ENCODE results near the gene GRK4. TPM values are rescaled to one million over a fixed set of nuclear protein-coding genes. Genes with fewer than 3 reads are reported as not detected.

The GRK4 gene
- total RNA-seq, 1 donor from 2014 or later = 9.3 TPM

DNA sequence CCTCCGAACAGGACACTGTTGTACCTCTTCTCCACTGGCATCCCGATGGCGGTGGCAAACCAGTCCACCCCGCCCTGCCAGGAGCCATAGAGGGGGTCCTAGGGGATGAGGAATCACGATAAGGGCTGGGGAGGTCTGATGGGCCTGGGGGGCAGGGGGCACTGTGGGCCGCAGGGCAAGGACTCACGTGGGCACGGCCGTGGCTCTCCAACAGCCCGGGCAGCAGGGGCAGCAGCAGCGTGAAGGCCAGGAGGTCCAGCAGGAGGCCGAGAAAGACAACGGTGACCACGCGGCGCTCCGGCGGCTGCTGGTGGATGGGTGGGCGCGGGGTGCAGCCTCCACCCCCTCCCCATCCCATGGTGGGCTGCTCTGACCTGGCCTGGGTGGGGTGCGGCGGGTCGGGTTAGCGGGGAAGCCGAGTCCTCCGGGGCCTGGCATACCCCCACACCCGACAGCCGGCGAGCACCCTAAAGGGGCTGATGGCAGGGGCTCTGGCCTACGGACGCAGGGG lies 29.8 kb upstream of the GRK4 start:
- H3K36me3 Mint-ChIP-seq = peaks cover 8% of the 10 kb centered on the region
- H3K4me1 Mint-ChIP-seq (ENCODE audit: unreplicated experiment) = peaks cover 22% of the 10 kb centered on the region

GRCh38 chr4:2934077-2934812 lies 29.1 kb upstream of the GRK4 start:
- no peaks in the 10 kb centered on the region for H3K27me3 Mint-ChIP-seq
- H3K4me3 Mint-ChIP-seq = peak overlapping the region; percentile 90
- TF ChIP-seq, protein P1, sequence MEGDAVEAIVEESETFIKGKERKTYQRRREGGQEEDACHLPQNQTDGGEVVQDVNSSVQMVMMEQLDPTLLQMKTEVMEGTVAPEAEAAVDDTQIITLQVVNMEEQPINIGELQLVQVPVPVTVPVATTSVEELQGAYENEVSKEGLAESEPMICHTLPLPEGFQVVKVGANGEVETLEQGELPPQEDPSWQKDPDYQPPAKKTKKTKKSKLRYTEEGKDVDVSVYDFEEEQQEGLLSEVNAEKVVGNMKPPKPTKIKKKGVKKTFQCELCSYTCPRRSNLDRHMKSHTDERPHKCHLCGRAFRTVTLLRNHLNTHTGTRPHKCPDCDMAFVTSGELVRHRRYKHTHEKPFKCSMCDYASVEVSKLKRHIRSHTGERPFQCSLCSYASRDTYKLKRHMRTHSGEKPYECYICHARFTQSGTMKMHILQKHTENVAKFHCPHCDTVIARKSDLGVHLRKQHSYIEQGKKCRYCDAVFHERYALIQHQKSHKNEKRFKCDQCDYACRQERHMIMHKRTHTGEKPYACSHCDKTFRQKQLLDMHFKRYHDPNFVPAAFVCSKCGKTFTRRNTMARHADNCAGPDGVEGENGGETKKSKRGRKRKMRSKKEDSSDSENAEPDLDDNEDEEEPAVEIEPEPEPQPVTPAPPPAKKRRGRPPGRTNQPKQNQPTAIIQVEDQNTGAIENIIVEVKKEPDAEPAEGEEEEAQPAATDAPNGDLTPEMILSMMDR (conservative IDR thresholded peaks at IDR 0.05) = no peak
- no peaks in the 10 kb centered on the region for H3K9me3 Mint-ChIP-seq
- H3K27ac Mint-ChIP-seq = no peak overlapping the region
- peaks cover 3% of the 10 kb centered on the region for H3K36me3 Mint-ChIP-seq
- no peak for DNase-seq (ENCODE audit: extremely low spot score, unreplicated experiment)
- peaks cover 22% of the 10 kb centered on the region for H3K4me1 Mint-ChIP-seq (ENCODE audit: unreplicated experiment)

More for the DNA sequence above, 29.8 kb upstream of the GRK4 start:
- Mint-ChIP-seq H3K27me3 (no peaks in the 10 kb centered on the region), H3K27ac (peak overlapping the region; percentile 94), H3K4me3 (peak overlapping the region; percentile 87), H3K9me3 (no peaks in the 10 kb centered on the region)
- no peak for DNase-seq (ENCODE audit: extremely low spot score, unreplicated experiment)
- TF ChIP-seq, protein P1 (conservative IDR thresholded peaks at IDR 0.05) = no peak

DNA sequence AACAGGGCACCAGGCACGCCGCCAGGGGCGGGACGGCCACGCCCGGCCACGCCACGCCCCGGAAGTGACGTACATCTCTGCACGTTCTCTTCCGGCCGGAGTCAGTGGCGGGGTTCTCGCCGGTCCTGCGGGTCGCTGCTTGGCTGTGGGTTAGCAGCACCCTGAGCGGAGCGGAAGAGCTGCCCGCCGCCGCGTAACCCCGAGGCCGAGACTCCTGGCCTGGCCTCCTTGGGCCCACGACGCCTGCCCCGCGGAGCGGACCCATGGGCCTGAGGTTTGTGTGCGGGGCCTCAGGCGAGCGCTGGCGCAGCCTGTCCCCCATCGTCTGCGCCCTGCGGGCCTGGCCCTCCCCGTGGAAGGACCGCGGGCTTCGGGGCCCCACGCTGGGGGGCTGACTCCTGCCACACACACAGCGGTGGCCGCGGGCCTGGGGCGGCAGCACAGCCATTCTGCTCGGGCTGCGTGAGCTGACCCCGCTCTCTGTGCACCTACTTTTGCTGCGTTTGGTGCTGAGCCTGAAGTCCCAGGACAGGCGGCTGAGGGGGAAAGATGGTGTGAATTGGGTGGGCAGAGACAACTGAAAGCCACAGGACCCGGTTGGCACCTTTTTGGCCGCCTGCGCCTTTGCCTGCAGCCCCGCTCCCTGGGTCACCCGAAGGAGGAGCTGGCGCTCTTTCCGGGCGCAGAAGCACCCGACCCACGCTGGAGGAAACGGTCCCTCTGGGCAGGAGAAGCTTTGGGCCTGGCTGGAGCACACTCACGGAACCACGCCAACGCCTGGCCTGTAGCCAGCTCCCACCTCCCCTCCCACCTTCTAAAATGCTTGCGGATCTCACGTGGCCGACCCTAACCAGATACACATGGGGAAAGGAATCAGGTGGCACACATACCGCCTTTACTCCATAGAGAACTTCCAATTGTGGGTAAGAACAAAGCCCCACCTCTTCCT lies 28.3 kb upstream of the GRK4 start:
- Mint-ChIP-seq H3K27ac (peak overlapping the region; percentile 93), H3K9me3 (no peaks in the 10 kb centered on the region), H3K4me3 (peak overlapping the region; percentile 90), H3K4me1 (ENCODE audit: unreplicated experiment) (peaks cover 22% of the 10 kb centered on the region), H3K27me3 (no peaks in the 10 kb centered on the region), H3K36me3 (peaks cover 3% of the 10 kb centered on the region)
- peak; percentile 97 for DNase-seq (ENCODE audit: extremely low spot score, unreplicated experiment)
- TF ChIP-seq, protein P1 (conservative IDR thresholded peaks at IDR 0.05) = peak; percentile 34

GRCh38 chr4:2935762-2936743 lies 27.3 kb upstream of the GRK4 start:
- H3K9me3 Mint-ChIP-seq = no peaks in the 10 kb centered on the region
- TF ChIP-seq, protein P1 (conservative IDR thresholded peaks at IDR 0.05) = no peak
- H3K4me3 Mint-ChIP-seq = peak overlapping the region; percentile 90
- H3K27ac Mint-ChIP-seq = peak overlapping the region; percentile 93
- no peak for DNase-seq (ENCODE audit: extremely low spot score, unreplicated experiment)
- no peaks in the 10 kb centered on the region for H3K27me3 Mint-ChIP-seq
- peaks cover 22% of the 10 kb centered on the region for H3K4me1 Mint-ChIP-seq (ENCODE audit: unreplicated experiment)
- peaks cover 3% of the 10 kb centered on the region for H3K36me3 Mint-ChIP-seq

DNA sequence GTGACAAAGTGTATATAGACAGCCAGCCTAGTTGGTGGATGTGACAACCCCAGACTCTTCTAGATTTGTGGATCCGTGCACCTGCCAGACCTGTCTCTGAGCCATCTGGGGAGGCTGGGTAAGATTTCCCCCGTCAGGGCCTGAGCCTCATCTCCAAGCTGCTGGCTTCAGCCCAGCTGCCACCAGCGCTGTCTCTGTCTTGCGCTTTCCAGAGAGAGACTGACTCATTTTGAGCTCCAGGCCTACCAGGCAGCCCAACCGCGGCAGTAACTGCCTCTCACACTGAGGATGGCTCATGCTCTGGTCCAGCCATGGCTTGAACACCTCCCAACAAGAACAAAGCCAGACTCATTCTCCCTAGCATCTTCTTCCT lies 26.6 kb upstream of the GRK4 start:
- no peaks in the 10 kb centered on the region for H3K27me3 Mint-ChIP-seq
- DNase-seq (ENCODE audit: extremely low spot score, unreplicated experiment) = no peak
- peak overlapping the region; percentile 90 for H3K4me3 Mint-ChIP-seq
- peak overlapping the region; percentile 93 for H3K27ac Mint-ChIP-seq
- TF ChIP-seq, protein P1 (conservative IDR thresholded peaks at IDR 0.05) = no peak
- H3K4me1 Mint-ChIP-seq (ENCODE audit: unreplicated experiment) = peaks cover 22% of the 10 kb centered on the region
- no peaks in the 10 kb centered on the region for H3K9me3 Mint-ChIP-seq
- peaks cover 3% of the 10 kb centered on the region for H3K36me3 Mint-ChIP-seq
